K562 (cell line): ENCODE results near the gene EAF1. TPM values are rescaled to one million over a fixed set of nuclear protein-coding genes. Genes with fewer than 3 reads are reported as not detected.

Experiments
- BCL6 ChIP-seq: fragments of 250-450 bp; sonication (Bioruptor Pico); IDR thresholded peaks from 2 replicates; pipeline ENCODE4 v1.4.0; 2020
- CAMTA2 ChIP-seq: fragments of 250-450 bp; sonication (Bioruptor Pico); conservative IDR thresholded peaks from 2 replicates; pipeline ENCODE4 v1.5.1; 2022
- CEBPB ChIP-seq: fragments of 450-650 bp; IDR thresholded peaks from 2 replicates; pipeline ENCODE4 v1.6.1; 2016; ENCODE audit warnings: missing genetic modification characterization, missing compliant biosample characterization
- HOMEZ ChIP-seq: fragments of 250-450 bp; sonication (Bioruptor Pico); IDR thresholded peaks from 2 replicates; pipeline ENCODE4 v1.4.0; 2020; ENCODE audit warnings: mild to moderate bottlenecking, moderate library complexity
- OTX1 ChIP-seq: fragments of 450-650 bp; formaldehyde crosslinking; IDR thresholded peaks from 2 replicates; pipeline ENCODE4 v1.4.0; 2022; ENCODE audit warnings: mild to moderate bottlenecking
- PRMT5 ChIP-seq: sonication (generic); formaldehyde crosslinking; IDR thresholded peaks from 2 replicates; pipeline ENCODE4 v1.5.0; 2020; ENCODE audit warnings: missing genetic modification reagents
- RB1 ChIP-seq: fragments of 450-650 bp; IDR thresholded peaks from 2 replicates; pipeline ENCODE4 v1.6.1; 2017; ENCODE audit warnings: low read depth, mild to moderate bottlenecking
- RNF2 ChIP-seq: sonication (generic); IDR thresholded peaks from 2 replicates; pipeline ENCODE4 v1.6.1; 2016
- SNRNP70 ChIP-seq: fragments of 200-400 bp; formaldehyde crosslinking; optimal IDR thresholded peaks from 2 replicates; pipeline ENCODE3; 2017; ENCODE audit warnings: low read depth, low read length
- SP1 ChIP-seq: sonication (generic); formaldehyde crosslinking; IDR thresholded peaks from 2 replicates; pipeline ENCODE4 v1.8.1; 2022; ENCODE audit warnings: mild to moderate bottlenecking, missing genetic modification reagents
- ZFP1 ChIP-seq: fragments of 450-650 bp; formaldehyde crosslinking; IDR thresholded peaks from 2 replicates; pipeline ENCODE4 v1.4.0; 2020; ENCODE audit warnings: mild to moderate bottlenecking, mixed read lengths
- ZKSCAN3 ChIP-seq: fragments of 250-450 bp; sonication (Bioruptor Pico); IDR thresholded peaks from 2 replicates; pipeline ENCODE4 v1.4.0; 2020
- ZNF143 ChIP-seq: sonication (generic); formaldehyde crosslinking; IDR thresholded peaks from 2 replicates; pipeline ENCODE4 v1.9.0; 2022; ENCODE audit warnings: mild to moderate bottlenecking, missing genetic modification reagents
- ZNF551 ChIP-seq: fragments of 250-450 bp; sonication (Bioruptor Pico); IDR thresholded peaks from 2 replicates; pipeline ENCODE4 v1.5.0; 2021; ENCODE audit warnings: mild to moderate bottlenecking, moderate library complexity
- ZNF76 ChIP-seq: fragments of 250-450 bp; sonication (Bioruptor Pico); IDR thresholded peaks from 2 replicates; pipeline ENCODE4 v1.4.0; 2020; ENCODE audit warnings: mild to moderate bottlenecking, moderate library complexity, borderline replicate concordance
- polyA plus RNA-seq, 8 experiments: library from polyadenylated mRNA; depleted of rRNA in 4 of 8; stranded (reverse) in 5 of 8; unstranded in 3 of 8; fragments of >200 nt; fragmentation: Nextera tagmentation in 2 of 8; fragmentation: Illumina TruSeq in 1 of 8; extraction: Ambion mirVana in 2 of 8; extraction: Trizol in 1 of 8; gene quantifications; 2 replicates each; pipeline versions ENCODE4 v1.2.1 to v1.2.3, GENCODE V29; 2011 to 2014; ENCODE audit warnings: inconsistent platforms in 1 of 8, missing spikeins in 1 of 8
- total RNA-seq, 7 experiments: library from RNA; depleted of rRNA in 6 of 7; stranded (reverse); fragments of >200 nt in 6 of 7; fragmentation: Illumina TruSeq in 2 of 7; extraction: Trizol in 2 of 7; gene quantifications; 2 replicates each; pipeline versions ENCODE4 v1.2.1 to v1.2.3, GENCODE V29; 2011 to 2021; ENCODE audit warnings: low replicate concordance in 1 of 7
- TF ChIP-seq, protein P1 (sequence below), 2 experiments: fragments of 450-650 bp in 1 of 2; sonication (generic) in 1 of 2; formaldehyde crosslinking in 1 of 2; IDR thresholded peaks; 2 replicates each; pipeline versions ENCODE4 v1.7.1 to v1.9.0; 2016 to 2022; ENCODE audit warnings: inconsistent platforms in 1 of 2, mild to moderate bottlenecking in 1 of 2, missing genetic modification reagents in 1 of 2

The EAF1 gene
- total and polyA plus RNA-seq, 9 of the 15 experiments (the other 6 are each of a cell fraction or from before 2014, with no cell fraction given), result 7.0 to 26.8 (median 20.4) TPM

DNA sequence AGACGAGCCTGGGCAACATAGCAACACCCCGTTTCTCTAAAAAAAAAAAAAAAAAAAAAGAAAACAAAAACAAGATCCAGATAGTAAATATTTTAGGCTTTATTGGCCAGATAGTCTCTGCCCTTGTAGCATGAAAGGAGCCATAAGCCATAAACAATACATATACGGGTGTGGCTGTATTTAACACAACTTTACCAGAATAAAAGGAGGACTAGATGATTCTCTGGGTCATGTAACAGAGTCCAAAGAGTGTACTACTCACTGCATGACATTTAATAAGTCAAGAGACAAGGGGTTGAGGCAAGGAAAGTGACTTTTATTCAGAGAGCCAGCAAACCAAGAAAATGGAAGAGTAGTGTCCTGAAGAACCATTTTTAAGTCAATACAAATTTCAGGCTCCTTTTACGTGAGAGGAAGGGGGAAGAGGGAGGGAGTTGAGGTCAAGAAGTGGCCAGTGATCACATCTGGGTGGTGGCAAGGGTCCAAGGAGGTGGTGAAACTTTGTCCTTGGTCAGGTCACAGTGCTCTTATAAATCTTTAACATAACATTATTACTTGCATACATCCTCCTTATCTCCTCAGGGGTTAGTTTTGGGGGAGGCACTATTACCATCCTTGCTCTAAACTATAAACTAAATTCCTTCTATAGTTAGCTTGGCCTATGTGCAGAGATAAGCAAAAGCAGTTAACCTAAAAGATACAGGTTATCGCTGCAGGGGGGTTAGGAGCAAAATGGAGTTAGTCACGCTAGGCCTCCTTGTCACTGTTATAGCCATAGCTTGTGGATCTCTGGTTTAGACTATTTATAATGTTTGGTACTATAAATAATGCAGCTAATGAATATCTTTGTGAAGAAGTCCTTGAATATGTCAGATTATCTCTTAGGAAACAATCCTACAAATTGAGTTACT, 46.2 kb upstream of the EAF1 start (continued):
- TF ChIP-seq SNRNP70 (no peak), ZNF551 (CRISPR knock-in tag) (no peak), SP1 (CRISPR knock-in tag) (no peak), ZNF76 (CRISPR knock-in tag) (peak; percentile 87; the same call in 1 of the 2 replicates), RB1 (no peak), BCL6 (CRISPR knock-in tag) (peak; percentile 89), CEBPB (tag) (0 out of 2 replicates have a peak, but pooled peaks have one; percentile 26), HOMEZ (0 out of 2 replicates have a peak, but pooled peaks have one; percentile 65), ZFP1 (CRISPR knock-in tag) (peak; percentile 73), CAMTA2 (no peak), PRMT5 (CRISPR knock-in tag) (no peak), ZNF143 (CRISPR knock-in tag) (no peak), OTX1 (CRISPR knock-in tag) (no peak), ZKSCAN3 (CRISPR knock-in tag) (no peak; the same call in 1 of the 2 replicates), RNF2 (no peak)
- TF ChIP-seq, protein P1, sequence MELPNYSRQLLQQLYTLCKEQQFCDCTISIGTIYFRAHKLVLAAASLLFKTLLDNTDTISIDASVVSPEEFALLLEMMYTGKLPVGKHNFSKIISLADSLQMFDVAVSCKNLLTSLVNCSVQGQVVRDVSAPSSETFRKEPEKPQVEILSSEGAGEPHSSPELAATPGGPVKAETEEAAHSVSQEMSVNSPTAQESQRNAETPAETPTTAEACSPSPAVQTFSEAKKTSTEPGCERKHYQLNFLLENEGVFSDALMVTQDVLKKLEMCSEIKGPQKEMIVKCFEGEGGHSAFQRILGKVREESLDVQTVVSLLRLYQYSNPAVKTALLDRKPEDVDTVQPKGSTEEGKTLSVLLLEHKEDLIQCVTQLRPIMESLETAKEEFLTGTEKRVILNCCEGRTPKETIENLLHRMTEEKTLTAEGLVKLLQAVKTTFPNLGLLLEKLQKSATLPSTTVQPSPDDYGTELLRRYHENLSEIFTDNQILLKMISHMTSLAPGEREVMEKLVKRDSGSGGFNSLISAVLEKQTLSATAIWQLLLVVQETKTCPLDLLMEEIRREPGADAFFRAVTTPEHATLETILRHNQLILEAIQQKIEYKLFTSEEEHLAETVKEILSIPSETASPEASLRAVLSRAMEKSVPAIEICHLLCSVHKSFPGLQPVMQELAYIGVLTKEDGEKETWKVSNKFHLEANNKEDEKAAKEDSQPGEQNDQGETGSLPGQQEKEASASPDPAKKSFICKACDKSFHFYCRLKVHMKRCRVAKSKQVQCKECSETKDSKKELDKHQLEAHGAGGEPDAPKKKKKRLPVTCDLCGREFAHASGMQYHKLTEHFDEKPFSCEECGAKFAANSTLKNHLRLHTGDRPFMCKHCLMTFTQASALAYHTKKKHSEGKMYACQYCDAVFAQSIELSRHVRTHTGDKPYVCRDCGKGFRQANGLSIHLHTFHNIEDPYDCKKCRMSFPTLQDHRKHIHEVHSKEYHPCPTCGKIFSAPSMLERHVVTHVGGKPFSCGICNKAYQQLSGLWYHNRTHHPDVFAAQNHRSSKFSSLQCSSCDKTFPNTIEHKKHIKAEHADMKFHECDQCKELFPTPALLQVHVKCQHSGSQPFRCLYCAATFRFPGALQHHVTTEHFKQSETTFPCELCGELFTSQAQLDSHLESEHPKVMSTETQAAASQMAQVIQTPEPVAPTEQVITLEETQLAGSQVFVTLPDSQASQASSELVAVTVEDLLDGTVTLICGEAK (IDR thresholded peaks at IDR 0.05), result no peak
- TF ChIP-seq, protein P1 (CRISPR knock-in tag; IDR thresholded peaks at IDR 0.05), result no peak
